ENCODE results near the gene ARHGDIA.

The ARHGDIA gene

GRCh38 chr17:81823820-81824550, 47.2 kb downstream of the ARHGDIA start:
- DNase-seq (ENCODE audit: low read depth in 2 of 2): no peak

GRCh38 chr17:81822996-81823819, 47.9 kb downstream of the ARHGDIA start:
- DNase-seq (ENCODE audit: low read depth in 2 of 2): no peak

- DNase-seq (ENCODE audit: low read depth in 2 of 2): no peak
Observed at GRCh38 chr17:81822312-81822637, 48.9 kb downstream of the ARHGDIA start.

GRCh38 chr17:81821603-81822311, 49.4 kb downstream of the ARHGDIA start:
- DNase-seq (ENCODE audit: low read depth in 2 of 2): no peak

GRCh38 chr17:81821147-81821546, 50.0 kb downstream of the ARHGDIA start:
- no peak for DNase-seq (ENCODE audit: low read depth in 2 of 2)

- no peak for DNase-seq (ENCODE audit: low read depth in 2 of 2)
Observed at GRCh38 chr17:81819708-81820107, 51.4 kb downstream of the ARHGDIA start.

GRCh38 chr17:81817758-81818147, 53.4 kb downstream of the ARHGDIA start:
- no peak for DNase-seq (ENCODE audit: low read depth in 2 of 2)

Measured in activated CD4-positive, alpha-beta T cell treated with anti-CD3 and anti-CD28 coated beads for 24 hours (primary cell).